ENCODE measurements around the gene IL7R.
A peak's percentile ranks its signal among the peaks of the same experiment; 100 is the strongest.

IL7R gene

GRCh38 chr5:35924950-35925722, 68.4 kb downstream of the IL7R start:
- TF ChIP-seq POLR2A (IDR thresholded peaks at IDR 0.05; ENCODE audit: low read depth, low read length): no peak
- DNase-seq (ENCODE audit: insufficient read length, low spot score) (peak; percentile 65), FAIRE-seq (no peak)

- FAIRE-seq: peak; percentile 55
- DNase-seq (ENCODE audit: insufficient read length, low spot score): peak; percentile 30
- no peak for TF ChIP-seq POLR2A (IDR thresholded peaks at IDR 0.05; ENCODE audit: low read depth, low read length)
Observed at GRCh38 chr5:35926389-35927051, 69.8 kb downstream of the IL7R start.
